Duodenal mucosa (tissue), 2 donors: ENCODE measurements around the gene ATG16L2.
"Not testable (repeated sequence)": the region's sequence is repeated elsewhere in the genome, so short reads cannot be mapped to it uniquely, and the experiment has no call there.

Experiments
- H3K27ac ChIP-seq: one replicate; pipeline ENCODE4 v1.7.0; 2013; ENCODE audit warnings: low read depth, low read length
- H3K27me3 ChIP-seq, 2 donors: one replicate each; pipeline ENCODE4 v1.7.0; 2013; ENCODE audit warnings: low read length in 2 of 2, control low read depth in 1 of 2; ENCODE audit not compliant: insufficient read depth in 2 of 2, control insufficient read depth in 1 of 2
- H3K36me3 ChIP-seq, 2 donors: one replicate each; pipeline ENCODE4 v1.7.0; 2013; ENCODE audit warnings: low read length in 2 of 2, control low read depth in 1 of 2; ENCODE audit not compliant: insufficient read depth in 2 of 2, control insufficient read depth in 1 of 2
- H3K4me1 ChIP-seq, 2 donors: one replicate each; pipeline ENCODE4 v1.7.0; 2013; ENCODE audit warnings: low read length in 2 of 2, control low read depth in 1 of 2; ENCODE audit not compliant: insufficient read depth in 2 of 2, control insufficient read depth in 1 of 2
- H3K4me3 ChIP-seq, 2 donors: one replicate each; pipeline ENCODE4 v1.7.0; 2013; ENCODE audit warnings: low read length in 2 of 2, low read depth in 1 of 2
- H3K9ac ChIP-seq, 2 donors: one replicate each; pipeline ENCODE4 v1.7.0; 2013; ENCODE audit warnings: low read length in 2 of 2, low read depth in 1 of 2
- H3K9me3 ChIP-seq, 2 donors: one replicate each; pipeline ENCODE4 v1.7.0; 2013; ENCODE audit warnings: low read length in 2 of 2, control low read depth in 1 of 2; ENCODE audit not compliant: control insufficient read depth in 1 of 2

The ATG16L2 gene

GRCh38 chr11:72824811-72825505, 10.7 kb downstream of the ATG16L2 start:
- no peaks in the 10 kb centered on the region for H3K27me3 ChIP-seq
- H3K9me3 ChIP-seq: no peaks in the 10 kb centered on the region
- H3K36me3 ChIP-seq: peaks cover 3 to 18% of the 10 kb centered on the region in 2 donors
- no peak overlapping the region for H3K27ac ChIP-seq
- H3K4me3 ChIP-seq: no peak overlapping the region
- peaks cover 11 to 26% of the 10 kb centered on the region in 2 donors for H3K4me1 ChIP-seq
- no peak overlapping the region for H3K9ac ChIP-seq

- Histone ChIP-seq H3K4me3 (no peak overlapping the region), H3K27me3 (no peaks in the 10 kb centered on the region), H3K36me3 (peaks cover 0 to 13% of the 10 kb centered on the region in 2 donors), H3K4me1 (peaks cover 11 to 23% of the 10 kb centered on the region in 2 donors), H3K27ac (no peak overlapping the region), H3K9me3 (no peaks in the 10 kb centered on the region), H3K9ac (no peak overlapping the region)
These were observed 11.4 kb downstream of the ATG16L2 start for GRCh38 chr11:72825661-72826060.

- H3K4me1 ChIP-seq: peaks cover 11 to 16% of the 10 kb centered on the region in 2 donors
- H3K27me3 ChIP-seq: no peaks in the 10 kb centered on the region
- no peaks in the 10 kb centered on the region for H3K9me3 ChIP-seq
- H3K9ac ChIP-seq: no peak overlapping the region
- no peak overlapping the region for H3K4me3 ChIP-seq
- H3K27ac ChIP-seq: no peak overlapping the region
- peaks cover 0 to 9% of the 10 kb centered on the region in 2 donors for H3K36me3 ChIP-seq
These were observed 12.2 kb downstream of the ATG16L2 start for GRCh38 chr11:72826191-72826941.

GRCh38 chr11:72826942-72827480, 12.8 kb downstream of the ATG16L2 start:
- Histone ChIP-seq H3K36me3 (peaks cover 0 to 9% of the 10 kb centered on the region in 2 donors), H3K9ac (no peak overlapping the region), H3K4me3 (no peak overlapping the region), H3K4me1 (peaks cover 15 to 17% of the 10 kb centered on the region in 2 donors), H3K27me3 (no peaks in the 10 kb centered on the region), H3K9me3 (no peaks in the 10 kb centered on the region), H3K27ac (no peak overlapping the region)

- not testable (repeated sequence) for H3K9me3 ChIP-seq, H3K27ac ChIP-seq, H3K27me3 ChIP-seq, H3K9ac ChIP-seq, H3K36me3 ChIP-seq
- H3K4me1 ChIP-seq: peaks cover 15 to 21% of the 10 kb centered on the region in 2 donors
- peak overlapping the region in 1 of 2 donors; percentile 45 for H3K4me3 ChIP-seq
These were observed 13.4 kb downstream of the ATG16L2 start for GRCh38 chr11:72827656-72828055.

GRCh38 chr11:72828081-72828567, 13.9 kb downstream of the ATG16L2 start:
- no peaks in the 10 kb centered on the region for H3K27me3 ChIP-seq
- peak overlapping the region in 1 of 2 donors; percentile 45 for H3K4me3 ChIP-seq
- H3K27ac ChIP-seq: peak overlapping the region; percentile 54
- H3K36me3 ChIP-seq: peaks cover 0 to 9% of the 10 kb centered on the region in 2 donors
- peak overlapping the region; percentile 30 to 32 for H3K9ac ChIP-seq
- no peaks in the 10 kb centered on the region for H3K9me3 ChIP-seq
- peaks cover 15 to 21% of the 10 kb centered on the region in 2 donors for H3K4me1 ChIP-seq

- Histone ChIP-seq H3K36me3 (peaks cover 0 to 9% of the 10 kb centered on the region in 2 donors), H3K27ac (no peak overlapping the region), H3K4me3 (no peak overlapping the region), H3K9ac (peak overlapping the region; percentile 30 to 32), H3K27me3 (no peaks in the 10 kb centered on the region), H3K4me1 (peaks cover 15 to 21% of the 10 kb centered on the region in 2 donors), H3K9me3 (no peaks in the 10 kb centered on the region)
These were observed 14.5 kb downstream of the ATG16L2 start for GRCh38 chr11:72828692-72829101.

- peaks cover 15 to 21% of the 10 kb centered on the region in 2 donors for H3K4me1 ChIP-seq
- no peak overlapping the region for H3K27ac ChIP-seq
- no peak overlapping the region for H3K4me3 ChIP-seq
- H3K9ac ChIP-seq: peak overlapping the region in 1 of 2 donors; percentile 32
- no peaks in the 10 kb centered on the region for H3K9me3 ChIP-seq
- peaks cover 0 to 9% of the 10 kb centered on the region in 2 donors for H3K36me3 ChIP-seq
- no peaks in the 10 kb centered on the region for H3K27me3 ChIP-seq
These were observed 15.0 kb downstream of the ATG16L2 start for GRCh38 chr11:72829178-72829577.

GRCh38 chr11:72829884-72830533, 15.8 kb downstream of the ATG16L2 start:
- no peak overlapping the region for H3K27ac ChIP-seq
- H3K4me3 ChIP-seq: no peak overlapping the region
- no peak overlapping the region for H3K9ac ChIP-seq
- H3K9me3 ChIP-seq: no peaks in the 10 kb centered on the region
- peaks cover 0 to 9% of the 10 kb centered on the region in 2 donors for H3K36me3 ChIP-seq
- peaks cover 15 to 21% of the 10 kb centered on the region in 2 donors for H3K4me1 ChIP-seq
- no peaks in the 10 kb centered on the region for H3K27me3 ChIP-seq
